SKM-1 (cell line): ENCODE data around the gene CCSER2.
A peak's percentile ranks its signal among the peaks of the same experiment; 100 is the strongest.
"Not testable (repeated sequence)": the region's sequence is repeated elsewhere in the genome, so short reads cannot be mapped to it uniquely, and the experiment has no call there.

Experiments used
- DNase-seq: peaks from one replicate; lab custom pipeline; 2025; ENCODE audit not compliant: unreplicated experiment; lab: John Stamatoyannopoulos, UW

CCSER2 gene

DNA sequence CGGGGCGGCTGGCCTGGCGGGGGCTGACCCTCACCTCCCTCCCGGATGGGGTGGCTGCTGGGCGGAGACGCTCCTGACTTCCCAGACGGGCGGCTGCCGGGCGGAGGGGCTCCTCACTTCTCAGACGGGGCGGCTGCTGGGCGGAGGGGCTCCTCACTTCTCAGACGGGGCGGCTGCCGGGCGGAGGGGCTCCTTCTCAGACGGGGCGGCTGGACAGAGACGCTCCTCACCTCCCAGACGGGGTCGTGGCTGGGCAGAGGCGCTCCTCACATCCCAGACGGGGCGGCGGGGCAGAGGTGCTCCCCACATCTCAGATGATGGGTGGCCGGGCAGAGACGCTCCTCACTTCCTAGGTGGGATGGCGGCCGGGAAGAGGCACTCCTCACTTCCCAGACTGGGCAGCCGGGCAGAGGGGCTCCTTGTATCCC, 19.2 kb downstream of the CCSER2 start:
- not testable (repeated sequence) for DNase-seq

DNA sequence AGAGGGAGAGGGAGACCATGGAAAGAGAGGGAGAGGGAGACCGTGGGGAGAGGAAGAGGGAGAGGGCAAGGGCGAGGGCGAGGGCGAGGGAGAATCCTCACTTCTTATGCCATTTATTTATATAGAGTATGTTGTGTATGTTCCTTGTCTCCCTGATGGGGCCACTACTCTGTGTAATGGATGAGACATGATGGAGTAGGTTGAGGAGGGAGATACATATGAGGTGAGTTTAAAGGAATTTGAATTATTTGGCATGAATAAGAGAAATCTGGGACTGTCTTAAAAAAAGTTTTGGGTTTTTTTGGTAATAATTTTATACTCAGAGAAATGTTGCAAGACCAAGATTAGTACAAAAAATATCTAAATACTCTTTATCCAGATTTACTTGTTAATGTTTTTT, 20.1 kb downstream of the CCSER2 start:
- no peak for DNase-seq

DNA sequence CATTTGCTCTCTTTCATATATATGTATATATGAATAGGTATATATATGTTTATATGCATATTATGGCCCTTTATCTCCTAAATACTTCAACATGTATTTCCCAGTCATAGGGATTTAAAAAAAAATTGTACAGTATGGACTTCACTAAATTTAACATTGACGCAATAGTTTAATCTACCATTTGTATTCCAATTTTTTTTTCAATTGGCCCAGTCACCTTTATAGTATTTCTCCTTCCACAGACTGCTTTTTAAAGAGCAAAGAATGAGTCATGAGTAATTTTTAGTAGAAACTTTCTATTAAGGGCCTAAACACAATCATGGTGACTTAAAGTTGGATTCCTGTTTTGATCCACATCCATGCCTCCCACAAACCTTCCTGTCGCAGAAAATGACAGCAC, 20.5 kb downstream of the CCSER2 start:
- DNase-seq: no peak

DNA sequence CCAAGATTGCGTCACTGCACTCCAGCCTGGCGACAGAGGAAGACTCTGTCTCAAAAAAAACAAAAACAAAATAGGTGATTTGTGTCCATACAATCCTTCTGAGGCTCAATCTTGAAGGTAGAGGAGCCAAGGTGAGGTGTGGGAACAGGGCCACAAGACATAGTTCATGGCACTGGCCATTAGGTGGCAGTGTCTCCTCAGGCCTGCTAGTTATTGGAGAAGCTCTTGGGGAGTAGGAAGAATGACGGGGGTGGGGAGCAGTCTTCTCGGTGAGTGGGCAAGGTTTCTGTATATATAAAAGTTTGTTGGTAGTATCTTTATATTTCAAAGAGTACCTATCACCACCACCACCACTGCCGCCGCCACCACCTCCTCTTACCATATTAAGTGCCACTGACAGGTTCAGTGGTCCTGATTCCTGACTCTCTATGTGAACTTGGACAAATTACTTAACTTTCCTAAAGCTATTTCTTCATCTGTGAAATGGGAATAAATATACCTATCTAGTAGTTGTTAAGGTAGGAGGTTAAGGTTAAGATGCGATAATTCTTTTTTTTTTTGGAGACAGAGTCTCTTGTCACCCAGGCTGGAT, 24.0 kb downstream of the CCSER2 start:
- no peak for DNase-seq

DNA sequence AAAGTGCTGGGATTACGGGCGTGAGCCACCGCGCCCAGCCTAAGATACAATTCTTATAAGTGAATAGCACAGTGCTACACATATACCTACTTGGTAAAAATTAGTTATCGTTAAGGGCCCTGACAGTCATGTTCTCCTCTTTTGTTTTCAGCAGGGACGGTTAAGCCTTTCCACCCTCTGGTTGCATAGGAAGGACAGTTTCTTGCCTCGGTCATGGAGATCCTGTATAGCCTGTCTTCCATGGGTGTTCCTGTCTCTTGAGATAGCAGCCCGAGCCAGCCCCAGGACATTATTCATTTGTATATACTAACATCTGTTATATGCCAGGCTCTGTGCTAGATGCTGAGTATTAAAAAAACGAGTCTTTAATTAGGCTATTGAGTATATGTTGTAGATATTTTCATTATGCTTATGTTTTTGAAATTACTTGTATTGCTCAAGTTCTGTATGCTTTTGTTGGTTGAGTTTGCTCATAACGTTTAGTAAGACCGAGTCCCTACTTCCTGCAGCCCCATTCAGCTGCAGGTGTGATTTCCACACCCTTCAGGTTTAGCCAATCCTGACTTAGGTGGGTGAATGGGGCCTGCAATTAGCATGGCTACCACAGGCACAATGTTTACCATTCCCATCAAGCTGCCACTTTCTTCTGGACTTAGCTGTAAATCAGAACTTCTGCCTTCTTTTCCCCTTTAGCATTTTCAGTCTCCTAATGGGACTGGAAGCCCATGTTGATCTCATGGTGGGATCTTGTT, 24.8 kb downstream of the CCSER2 start:
- no peak for DNase-seq

DNA sequence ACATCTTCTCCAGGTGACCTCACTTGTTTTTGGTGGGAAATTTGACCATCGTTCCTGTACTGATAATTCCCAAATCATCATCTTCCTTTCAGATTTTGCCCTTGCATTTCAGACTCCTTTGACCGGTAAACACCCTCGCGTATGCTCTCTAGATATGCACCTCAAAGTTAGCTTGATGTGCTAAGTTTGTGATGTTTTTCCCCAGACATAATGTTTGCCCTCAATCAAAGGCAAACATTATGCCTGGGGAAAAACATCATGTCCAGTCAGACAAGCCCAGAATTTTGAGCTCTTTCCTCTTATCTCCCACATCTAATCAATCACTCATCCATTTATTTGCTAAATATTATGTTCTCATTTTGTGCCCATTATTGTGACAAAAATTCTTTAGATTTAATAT, 26.2 kb downstream of the CCSER2 start:
- no peak for DNase-seq

DNA sequence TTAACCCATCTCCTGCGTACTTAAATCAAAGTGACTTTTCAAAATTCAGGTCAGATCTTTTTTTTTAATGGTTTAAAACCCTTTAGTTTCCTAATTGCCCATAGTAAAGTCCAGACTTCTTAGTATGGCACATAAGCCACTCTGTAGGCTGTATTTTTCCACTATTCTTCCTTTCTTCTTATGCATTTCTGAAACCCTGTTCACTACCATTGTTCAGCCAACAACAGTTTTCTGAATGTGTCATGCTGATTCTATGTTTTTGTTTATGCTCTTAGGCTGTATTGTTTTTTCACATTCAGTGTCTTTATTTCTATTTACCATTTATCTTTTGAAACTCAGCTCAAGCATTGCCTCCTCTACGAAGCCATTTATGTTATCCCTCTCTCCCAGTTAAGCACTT, 26.7 kb downstream of the CCSER2 start:
- DNase-seq: no peak

DNA sequence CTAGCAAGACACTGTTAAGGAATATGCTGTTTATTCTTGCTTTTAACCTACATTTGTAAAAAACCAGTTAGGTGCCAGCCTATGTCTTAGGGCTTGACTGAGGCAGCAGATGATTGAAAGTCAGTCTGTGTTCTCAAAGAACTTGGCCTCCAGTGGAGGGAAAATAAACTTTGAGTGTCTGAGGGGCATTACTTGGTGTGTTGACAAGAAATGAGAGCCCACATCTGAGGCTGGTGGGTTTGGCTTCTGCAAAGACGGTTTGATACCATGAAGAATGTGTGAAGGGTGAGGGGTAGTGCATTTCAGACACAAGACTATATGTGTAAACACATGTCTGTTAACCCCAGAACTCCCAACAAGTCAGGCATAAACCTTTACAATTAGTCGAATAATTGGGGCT, 28.5 kb downstream of the CCSER2 start:
- no peak for DNase-seq

DNA sequence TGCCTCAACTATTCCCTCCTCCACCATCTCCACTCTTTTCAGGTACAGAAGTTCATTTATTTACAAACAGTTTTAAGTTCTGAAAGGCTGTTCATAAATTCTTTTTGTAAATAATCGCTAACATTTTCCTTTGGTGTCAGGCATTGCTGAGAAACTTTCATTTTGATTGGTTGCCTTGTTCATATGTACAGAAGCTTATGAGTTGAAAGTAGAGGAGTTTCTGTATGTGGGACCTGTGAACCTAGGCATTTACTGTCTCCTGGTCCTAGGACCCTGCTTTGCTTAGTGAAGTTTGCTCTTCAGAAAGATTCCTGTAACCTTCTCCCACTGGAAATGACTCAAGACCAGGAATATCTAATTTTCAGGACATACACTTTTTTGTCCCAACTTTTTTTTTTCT, 30.4 kb downstream of the CCSER2 start:
- no peak for DNase-seq

DNA sequence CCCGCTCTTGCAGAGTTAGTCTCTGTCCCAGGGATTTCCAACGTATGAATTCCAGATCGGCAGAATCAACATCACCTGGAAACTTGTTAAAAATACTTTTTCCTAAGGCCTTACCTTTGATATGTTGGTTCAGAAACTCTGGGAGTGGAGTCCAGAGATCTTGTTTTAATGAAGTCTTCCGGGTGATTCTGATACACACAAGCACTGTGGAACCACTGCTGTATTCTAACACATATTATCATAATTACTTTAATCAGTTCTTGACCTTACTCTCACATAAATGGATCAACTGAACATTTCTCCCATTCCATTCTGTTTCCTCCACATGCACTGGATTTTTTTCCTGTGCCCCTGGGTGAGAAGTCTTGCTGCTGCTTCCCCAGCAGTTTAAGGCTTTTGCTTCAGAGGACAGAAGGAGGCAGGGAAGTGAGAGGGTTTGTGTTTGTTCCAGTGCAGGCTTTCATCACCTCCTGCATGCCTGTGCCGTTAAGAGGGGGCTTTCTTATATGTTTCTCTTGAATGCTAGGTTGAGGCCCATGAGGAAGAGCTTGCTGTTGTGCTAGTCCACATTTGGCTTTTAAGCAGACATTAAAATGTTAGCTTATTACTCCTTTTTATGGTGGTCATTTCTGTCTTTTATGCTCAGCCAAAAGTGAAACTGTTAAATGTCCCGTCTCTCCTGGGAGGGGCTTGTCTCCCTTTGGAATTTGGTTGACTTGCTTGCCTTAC, 32.4 kb downstream of the CCSER2 start:
- no peak for DNase-seq

DNA sequence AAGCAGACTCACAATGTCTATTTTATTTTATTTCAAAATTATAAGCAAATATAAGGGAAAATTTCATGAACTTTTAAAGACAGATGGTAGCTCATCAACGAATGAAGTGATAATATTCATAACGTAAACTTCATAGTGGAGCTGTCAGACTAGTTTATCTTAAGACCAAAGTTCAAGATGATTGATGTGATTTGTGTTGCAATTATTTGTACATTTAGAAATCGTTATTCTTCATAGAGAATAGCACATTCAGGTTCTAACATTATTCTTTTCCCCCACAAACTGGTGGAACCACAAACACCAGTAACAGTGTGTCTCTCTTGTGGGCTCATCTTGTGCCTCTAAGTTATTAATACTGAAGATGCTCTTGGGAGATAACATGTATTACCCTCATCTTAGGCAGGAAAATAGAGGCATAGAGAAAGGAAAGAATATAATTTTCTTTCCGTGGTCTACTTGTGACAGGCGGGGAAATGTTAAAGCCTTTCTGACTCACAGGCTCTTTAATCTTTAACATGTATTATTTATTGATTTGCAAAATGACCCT, 37.0 kb downstream of the CCSER2 start:
- DNase-seq: no peak

DNA sequence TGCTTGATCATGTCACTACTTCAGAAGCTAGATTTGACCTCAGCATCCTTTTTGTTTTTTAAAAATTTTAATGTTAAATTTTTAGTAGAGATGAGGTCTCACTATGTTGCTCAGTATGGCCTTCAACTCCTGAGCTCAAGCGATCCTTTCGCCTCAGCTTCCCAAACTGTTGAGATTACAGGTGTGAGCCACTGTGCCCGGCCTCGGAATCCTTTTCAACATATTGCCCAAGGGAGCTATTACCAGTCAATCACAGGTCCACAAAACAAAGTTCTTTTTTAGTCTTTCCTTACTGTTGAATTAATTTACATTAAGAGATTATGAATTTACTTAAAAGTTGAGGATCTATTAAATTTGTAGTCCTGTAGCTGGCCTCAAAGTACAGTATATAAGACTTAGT, 37.7 kb downstream of the CCSER2 start:
- DNase-seq: no peak

DNA sequence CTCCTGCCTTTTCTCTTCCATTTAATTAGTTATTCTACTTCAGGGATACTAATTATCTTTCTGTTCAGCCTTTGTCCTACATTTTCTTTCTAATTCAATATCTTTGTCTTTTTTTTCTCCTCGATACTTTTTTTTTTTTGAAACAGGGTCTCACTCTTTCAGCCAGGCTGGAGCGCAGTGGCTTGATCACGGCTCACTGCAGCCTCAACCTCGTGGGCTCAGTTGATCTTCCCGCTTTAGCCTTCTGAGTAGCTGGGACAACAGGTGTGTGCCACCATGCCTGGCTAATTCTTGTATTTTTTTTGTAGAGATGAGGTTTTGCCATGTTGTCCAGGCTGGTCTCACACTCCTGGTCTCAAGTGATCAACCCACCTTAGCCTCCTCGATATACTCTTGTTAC, 38.9 kb downstream of the CCSER2 start:
- DNase-seq: no peak

DNA sequence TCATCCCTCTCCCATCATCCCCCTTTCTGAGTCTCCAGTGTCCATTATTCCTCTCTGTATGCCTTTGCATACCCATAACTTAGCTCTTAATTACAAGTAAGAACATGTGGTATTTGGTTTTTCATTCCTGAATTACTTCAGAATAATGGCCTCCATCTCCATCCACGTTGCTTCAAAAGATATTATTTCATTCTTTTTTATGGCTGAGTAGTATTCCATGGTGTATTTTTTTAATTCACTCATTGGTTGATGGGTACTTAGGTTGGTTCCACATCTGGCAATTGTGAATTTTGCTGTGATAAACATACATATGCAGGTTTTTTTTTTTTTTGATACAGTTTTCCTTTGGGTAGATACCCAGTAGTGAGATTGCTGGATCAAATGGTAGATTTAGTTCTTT, 40.4 kb downstream of the CCSER2 start:
- DNase-seq: no peak

DNA sequence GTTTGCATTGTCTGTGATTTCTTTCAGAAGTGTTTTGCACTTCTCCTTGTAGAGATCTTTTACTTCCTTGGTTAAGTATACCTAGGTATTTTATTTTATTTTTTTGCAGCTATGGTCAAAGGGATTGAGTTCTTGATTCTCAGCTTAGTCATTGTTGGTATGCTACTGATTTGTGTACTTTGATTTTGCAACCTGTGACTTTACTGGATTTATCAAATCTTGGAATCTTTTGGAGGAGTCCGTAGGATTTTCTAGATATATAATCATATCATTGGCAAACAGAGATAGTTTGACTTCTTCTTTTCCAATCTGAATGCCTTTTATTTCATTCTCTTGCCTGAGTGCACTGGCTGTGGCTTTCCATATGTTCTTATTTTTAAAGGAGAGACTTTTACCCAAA, 41.9 kb downstream of the CCSER2 start:
- no peak for DNase-seq

DNA sequence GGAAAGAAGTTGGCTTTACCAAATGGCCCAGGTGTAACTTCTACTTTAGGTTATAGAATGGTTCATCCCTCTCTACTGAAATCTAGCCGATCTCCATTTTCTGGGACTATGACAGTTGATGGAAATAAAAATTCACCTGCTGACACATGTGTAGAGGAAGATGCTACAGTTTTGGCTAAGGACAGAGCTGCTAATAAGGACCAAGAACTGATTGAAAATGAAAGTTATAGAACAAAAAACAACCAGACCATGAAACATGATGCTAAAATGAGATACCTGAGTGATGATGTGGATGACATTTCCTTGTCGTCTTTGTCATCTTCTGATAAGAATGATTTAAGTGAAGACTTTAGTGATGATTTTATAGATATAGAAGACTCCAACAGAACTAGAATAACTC, 43.6 kb downstream of the CCSER2 start:
- no peak for DNase-seq

DNA sequence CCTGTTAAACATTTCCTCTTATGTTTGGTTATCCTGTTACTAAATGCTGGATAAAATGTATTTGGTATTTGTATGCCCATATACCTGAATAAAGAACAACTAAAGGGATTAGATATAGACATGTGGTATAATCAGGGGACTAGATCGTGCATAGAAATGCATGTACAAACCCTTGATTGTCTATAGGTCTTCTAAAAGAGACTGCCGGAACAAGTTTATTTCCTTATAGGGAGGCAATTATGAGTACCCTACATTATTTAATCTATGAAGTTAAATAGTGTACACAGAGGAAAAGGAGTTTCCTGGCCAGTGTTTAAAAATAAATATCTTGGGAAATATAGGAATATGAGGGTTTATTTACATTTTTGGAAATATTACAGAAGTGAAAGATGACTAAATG, 44.6 kb downstream of the CCSER2 start:
- no peak for DNase-seq

DNA sequence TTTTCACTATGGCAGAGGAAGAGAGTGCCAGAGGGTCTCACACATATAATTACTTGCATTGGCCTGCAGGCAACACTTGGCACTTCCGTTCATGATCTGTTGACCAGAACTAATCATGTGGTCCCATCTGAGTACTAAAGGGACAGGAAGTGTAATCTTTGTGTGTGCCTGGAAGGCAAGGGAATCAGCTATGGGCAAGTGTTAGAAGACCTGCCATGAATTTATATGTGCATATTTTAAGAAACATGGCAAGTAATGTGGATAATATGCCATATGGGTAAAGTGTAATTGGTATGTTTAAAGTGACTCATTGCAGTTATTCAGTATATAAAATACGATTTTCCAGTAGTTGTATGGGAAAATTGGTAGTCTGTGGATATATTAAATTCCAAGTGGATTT, 46.1 kb downstream of the CCSER2 start:
- no peak for DNase-seq

DNA sequence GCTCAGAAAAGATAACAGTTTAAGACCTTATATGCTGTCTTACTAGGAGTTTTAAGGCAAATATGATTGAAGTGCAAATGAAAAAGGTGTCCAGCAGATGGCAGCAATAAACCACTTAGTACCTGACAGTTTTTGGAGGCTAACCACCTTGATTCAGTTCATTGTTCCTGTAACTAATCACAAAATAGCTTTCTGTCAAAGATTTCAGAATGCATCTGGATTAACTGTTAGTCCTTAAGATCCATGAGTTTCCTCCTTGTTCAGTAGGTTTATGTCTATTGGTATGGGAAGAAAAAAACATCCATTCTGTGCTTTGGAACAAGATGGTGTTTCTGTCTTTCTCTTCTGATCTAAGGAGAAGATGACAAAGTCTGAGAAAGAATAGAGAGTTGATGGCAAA, 46.6 kb downstream of the CCSER2 start:
- DNase-seq: peak; percentile 23

DNA sequence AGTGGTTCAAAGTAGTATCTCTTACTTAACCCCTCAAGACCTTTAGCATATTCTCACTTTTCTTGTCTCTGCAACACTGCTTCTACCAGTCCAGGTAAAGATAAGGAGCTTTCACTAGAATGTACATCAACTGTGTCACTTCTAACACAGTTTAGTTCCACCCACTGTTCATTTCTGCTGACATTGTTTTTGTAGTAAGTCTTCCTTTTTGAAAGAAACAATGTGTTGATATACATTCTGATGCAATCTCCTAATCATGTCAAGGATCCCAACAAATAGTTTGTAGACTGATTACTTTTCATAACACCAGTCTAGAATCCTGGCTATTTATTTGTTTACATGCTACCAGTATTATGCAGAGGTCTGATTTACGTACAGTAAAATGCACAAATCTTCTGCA, 47.5 kb downstream of the CCSER2 start:
- DNase-seq: no peak

DNA sequence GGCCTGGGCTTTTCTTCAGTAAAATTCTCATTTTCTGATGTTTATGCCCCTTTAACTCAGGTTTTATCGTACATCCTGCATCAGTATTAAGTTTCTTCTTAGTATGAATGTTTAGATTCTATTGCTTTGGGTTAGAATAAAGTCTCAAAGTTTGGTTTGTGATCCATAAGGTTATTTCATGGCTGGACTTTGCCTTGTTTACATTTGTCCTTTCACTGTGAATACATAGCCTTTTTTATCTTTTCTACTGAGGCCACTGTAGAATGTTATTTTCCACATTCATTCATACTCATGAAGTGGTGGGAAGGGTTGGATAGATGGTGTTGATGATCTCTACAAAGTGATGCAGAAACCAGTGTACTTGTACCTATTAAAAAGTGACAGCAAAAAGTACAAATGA, 59.8 kb downstream of the CCSER2 start:
- no peak for DNase-seq

DNA sequence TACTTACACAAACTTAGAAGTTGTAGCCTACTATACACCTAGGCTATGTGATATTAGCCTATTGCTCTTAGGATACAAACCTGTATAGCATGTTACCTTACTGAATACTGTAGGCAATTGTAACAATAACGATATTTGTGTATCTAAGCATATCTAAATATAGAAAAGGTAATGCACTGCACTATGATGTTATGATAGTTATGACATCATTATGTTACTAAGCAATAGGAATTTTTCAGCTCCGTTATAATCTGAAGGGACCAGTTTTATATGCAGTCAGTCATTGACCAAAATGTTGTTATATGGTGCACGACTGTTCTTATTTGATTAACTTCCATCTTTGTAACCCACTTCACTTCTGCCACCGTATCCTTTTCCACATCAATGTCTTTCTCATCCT, 62.0 kb downstream of the CCSER2 start:
- DNase-seq: no peak
